GM10248 (cell line): ENCODE data around the gene SLC24A2.

ENCODE experiments used
- CTCF ChIA-PET: fragments of 300-600 bp; sonication (Branson Sonifier 250); formaldehyde crosslinking; extraction: SDS; loops from one replicate; lab custom pipeline; 2021; ENCODE audit warnings: antibody characterized with exemption; lab: Yijun Ruan, JAX
- POLR2A ChIA-PET: fragments of 350-650 bp; sonication (Branson Sonifier 250); formaldehyde crosslinking; extraction: SDS; loops from one replicate; lab custom pipeline; 2020; ENCODE audit warnings: antibody characterized with exemption; lab: Yijun Ruan, JAX
- DNase-seq: peaks from one replicate; pipeline ENCODE4 v3.0.0; 2012; ENCODE audit errors: extremely low spot score
- CTCF ChIP-seq: IDR thresholded peaks from 2 replicates; pipeline ENCODE4 v1.5.1; 2012; ENCODE audit warnings: mild to moderate bottlenecking, low read depth; ENCODE audit errors: extremely low read depth, missing control alignments, control extremely low read depth

The SLC24A2 gene

DNA sequence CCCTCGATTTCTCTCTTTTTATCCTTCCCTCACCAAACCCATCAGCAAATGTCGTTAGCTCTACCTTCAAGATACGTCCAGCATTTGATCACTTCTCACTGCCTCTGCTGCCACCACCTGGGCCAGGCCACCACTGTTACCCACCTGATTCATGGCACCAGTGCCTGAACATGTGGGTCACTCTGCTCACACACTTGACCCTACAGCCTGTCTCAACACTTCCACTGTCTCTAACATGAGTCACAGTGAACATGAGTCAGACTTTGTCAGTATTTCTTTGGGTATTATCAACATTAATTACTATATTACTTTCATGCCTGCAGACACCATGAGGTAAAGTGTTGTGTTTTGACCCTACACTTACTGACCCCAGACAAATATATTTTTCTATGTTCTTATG, 19.6 kb downstream of the SLC24A2 start:
- DNase-seq: no peak
- TF ChIP-seq CTCF: no peak
- ChIA-PET POLR2A (no interaction called here), CTCF (no interaction called here)

DNA sequence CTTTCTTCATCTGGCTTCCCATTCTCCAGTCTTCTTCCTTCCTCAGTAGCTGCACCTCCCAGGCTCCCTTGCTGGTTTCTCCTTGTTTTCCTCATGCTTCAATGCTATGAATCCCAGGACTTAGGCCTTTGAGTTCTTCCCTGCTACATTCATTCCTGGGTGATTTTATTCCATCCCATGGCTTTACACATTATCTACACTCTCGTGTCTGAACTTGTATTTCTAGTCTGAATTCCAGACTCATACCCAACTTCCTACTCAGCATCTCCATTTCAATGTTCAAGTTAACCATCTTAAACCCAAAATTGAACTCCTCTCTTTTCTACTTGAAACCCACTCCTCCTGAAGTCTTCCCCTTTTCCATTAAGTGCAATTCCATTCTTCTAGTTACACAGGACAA, 20.0 kb downstream of the SLC24A2 start:
- POLR2A ChIA-PET: no interaction called here
- TF ChIP-seq CTCF: no peak
- CTCF ChIA-PET: no interaction called here
- no peak for DNase-seq

GRCh38 chr9:19759066-19759465, 29.8 kb downstream of the SLC24A2 start:
- ChIA-PET CTCF (no interaction called here), POLR2A (no interaction called here)
- DNase-seq: no peak
- no peak for TF ChIP-seq CTCF

DNA sequence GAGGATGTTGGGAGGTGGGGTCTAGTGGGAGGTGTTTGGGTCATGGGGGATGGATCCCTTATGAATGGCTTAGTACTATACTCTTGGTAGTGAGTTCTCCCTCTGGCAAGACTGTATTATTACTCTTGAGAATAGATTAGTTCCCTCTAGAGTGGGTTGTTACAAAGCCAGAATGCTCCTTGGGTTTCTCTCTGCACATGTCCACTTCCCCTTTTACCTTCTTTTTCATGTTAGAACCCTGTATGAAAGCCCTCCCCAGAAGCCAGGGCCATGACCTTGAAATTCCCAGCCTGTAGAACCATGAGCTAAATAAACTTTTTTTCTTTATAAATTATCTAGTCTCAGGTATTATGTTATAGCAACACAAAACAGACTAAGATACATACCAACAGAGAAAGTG, 31.1 kb downstream of the SLC24A2 start:
- DNase-seq: no peak
- POLR2A ChIA-PET: no interaction called here
- CTCF ChIA-PET: no interaction called here
- no peak for TF ChIP-seq CTCF

GRCh38 chr9:19754921-19755320, 33.9 kb downstream of the SLC24A2 start:
- POLR2A ChIA-PET: no interaction called here
- CTCF ChIA-PET: no interaction called here
- no peak for TF ChIP-seq CTCF

DNA sequence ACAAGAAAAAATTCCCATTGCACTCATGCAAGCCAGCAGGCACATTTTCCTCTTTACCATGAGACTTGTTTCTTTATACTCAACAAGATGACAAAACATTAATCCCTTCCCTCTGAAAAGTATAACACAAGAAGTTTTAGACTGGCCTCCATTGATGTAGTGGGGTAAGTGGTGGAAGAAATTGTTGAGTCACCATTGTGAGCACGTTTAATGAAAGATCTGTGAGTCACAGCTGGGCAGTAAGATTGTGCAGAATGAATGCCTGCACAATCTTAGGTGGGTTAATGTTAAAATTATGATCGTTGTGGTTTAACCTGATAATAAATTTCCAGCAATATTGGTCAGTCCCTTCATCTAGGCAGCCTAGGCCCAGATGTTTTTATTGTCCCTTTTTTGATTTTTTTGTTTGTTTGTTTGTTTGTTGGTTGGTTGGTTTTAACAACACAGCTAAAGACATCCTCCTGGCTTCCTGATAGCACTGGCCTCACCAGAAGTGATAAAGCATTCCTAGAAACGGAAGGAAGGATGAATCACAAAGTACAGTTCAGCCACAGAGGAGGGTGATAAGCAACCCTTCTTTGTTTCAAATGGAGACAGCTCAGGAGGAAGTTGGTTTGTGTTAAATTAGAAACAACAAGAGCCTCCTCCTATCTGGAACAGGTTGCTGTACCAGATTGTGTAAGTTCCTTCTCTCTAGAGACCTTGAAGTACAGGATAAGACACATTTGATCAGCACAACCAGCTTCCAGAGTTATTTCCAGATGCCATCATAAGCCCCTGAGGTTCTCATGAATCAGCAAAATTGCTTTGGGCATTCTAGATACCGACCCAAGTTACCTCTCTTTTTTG, 40.3 kb downstream of the SLC24A2 start:
- ChIA-PET CTCF (no interaction called here), POLR2A (no interaction called here)

More at GRCh38 chr9:19754921-19755320, 33.9 kb downstream of the SLC24A2 start:
- DNase-seq: no peak

More for the DNA sequence above, 40.3 kb downstream of the SLC24A2 start:
- DNase-seq: no peak
- no peak for TF ChIP-seq CTCF
